HG03558 (cell line): ENCODE data around the gene PSMD10.

Source experiments
- ATAC-seq: cut with Tn5 transposase; IDR thresholded peaks from one replicate; pipeline ENCODE4 v1.9.1; 2021; ENCODE audit warnings: moderate number of reproducible peaks; ENCODE audit not compliant: unreplicated experiment; ENCODE audit errors: extremely low read depth

PSMD10 gene

DNA sequence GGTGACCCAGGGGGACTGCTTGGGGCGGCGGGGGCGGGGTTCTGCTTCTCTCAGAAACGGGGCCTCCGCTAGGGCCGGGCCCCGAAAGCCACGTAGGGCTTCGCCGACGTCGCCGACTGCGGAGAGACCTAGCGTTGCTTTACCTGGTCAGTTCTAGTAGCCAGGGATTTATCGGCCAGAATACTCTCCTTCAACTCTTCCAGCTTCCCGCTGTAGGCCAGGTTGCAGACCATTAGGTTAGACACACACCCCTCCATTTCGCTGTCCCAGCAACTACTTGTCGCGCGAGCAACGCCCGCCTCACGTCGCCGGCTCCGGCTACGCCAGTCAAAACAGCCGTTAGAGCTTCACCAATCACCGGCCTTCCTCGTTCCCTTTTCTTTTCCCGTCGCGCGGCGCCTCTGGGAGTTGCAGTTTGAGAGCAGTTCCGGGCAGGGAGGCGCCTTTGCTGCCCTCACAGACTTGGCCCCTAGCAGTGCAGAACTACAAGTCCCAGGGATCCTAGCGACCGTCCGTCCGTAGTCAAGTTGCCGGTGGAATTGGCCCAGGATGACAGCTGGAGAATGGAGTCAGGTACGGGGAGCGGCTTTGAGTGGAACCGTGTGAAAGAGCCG lies at the start of gene PSMD10, which contains the start of gene ATG4A:
Gene PSMD10 (minus strand): TSS at position 279 of the 614 bp plus-strand sequence. CDS start 22 bp downstream, at position 257.
Gene ATG4A (plus strand): TSS at position 515 of the 614 bp plus-strand sequence. CDS start 49 bp downstream, at position 564.
- ATAC-seq = peak; percentile 93

DNA sequence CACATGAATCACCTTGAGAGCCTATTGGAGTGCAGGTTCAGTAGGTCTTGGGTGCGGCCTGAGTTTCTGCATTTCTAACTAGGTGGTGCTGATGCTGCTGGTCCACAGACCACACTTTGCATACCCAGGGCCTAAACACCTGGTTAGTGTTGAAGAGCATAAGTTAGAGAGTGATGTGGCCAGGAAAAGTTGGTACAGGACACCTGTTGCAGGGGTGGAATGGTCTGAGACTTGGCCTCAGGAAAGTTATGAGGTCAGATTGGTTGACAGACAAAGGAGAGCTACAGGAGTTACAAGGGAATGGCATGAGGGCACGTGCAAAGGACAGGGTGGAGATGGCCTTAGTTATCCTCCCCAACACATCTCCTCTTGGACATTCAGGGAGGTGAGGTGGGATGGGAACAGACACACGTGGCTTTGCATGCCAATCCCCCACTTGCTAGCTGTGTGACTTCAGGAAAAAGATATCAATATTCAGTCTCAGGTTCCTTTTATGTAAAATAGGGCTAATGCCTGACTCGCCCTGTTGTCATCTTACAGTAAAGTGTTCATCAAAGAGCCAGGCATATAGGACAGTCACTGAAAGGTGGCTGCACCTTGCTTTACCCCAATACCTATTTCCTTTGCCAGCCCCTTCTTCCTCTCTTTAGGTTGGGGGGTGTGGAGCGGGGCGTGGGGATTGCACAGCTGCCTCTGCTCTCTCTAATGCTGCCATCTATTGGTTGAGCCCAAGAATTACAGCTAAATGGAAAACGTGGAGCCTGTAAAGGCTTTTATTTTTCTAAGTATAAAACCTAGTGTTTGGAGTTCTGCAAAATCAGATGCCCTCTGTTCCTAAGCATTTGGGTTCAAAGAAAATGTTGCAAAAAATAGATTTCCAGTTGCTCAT lies 47.7 kb upstream of the PSMD10 start:
- ATAC-seq = no peak

- no peak for ATAC-seq
Measured at GRCh38 chrX:108134724-108135123, 43.4 kb upstream of the PSMD10 start.

- ATAC-seq = no peak
Measured at GRCh38 chrX:108132876-108133275, 41.5 kb upstream of the PSMD10 start.

GRCh38 chrX:108132034-108132433 lies 40.7 kb upstream of the PSMD10 start:
- ATAC-seq = no peak

DNA sequence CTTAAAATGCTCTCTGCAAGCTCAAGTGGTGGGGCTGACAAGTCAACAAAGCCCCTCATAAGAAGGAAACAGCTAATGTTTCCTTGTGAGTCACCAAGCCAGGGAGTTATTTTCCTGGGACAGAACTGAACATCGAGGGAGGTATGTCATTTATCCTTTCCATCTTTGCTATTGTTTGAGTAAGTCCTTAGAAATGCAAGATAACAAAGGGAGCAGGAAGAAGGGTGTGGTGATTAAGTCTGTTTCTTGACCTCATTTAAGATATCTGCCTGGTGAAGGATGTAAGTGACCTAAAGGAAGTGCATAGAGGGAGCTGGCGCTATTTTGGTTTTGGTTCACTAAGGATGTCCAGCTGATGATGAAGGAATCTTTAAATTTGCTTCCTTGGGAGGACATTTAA lies 40.1 kb upstream of the PSMD10 start:
- ATAC-seq = no peak

- no peak for ATAC-seq
Measured at GRCh38 chrX:108130889-108131288, 39.5 kb upstream of the PSMD10 start.

DNA sequence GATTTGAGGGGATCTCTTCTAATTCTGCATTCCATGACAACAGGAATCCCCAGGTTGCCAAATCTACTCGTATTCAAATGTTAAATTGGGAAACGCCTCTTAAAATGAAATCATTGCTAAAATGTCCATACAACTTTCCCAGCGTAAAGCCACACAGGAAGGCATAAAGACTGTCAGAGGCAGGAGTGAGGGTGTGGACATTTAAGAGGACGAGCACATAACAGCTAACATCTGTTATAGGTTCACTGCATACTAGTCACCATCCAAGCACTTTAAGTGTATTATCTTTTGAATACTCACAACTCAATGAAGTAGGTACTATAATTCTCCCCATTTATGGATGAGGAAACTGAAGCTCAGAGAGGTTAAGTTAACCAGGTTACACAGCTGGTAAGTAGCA lies 35.8 kb upstream of the PSMD10 start:
- no peak for ATAC-seq

- ATAC-seq = no peak
Measured at GRCh38 chrX:108126661-108127060, 35.3 kb upstream of the PSMD10 start.

DNA sequence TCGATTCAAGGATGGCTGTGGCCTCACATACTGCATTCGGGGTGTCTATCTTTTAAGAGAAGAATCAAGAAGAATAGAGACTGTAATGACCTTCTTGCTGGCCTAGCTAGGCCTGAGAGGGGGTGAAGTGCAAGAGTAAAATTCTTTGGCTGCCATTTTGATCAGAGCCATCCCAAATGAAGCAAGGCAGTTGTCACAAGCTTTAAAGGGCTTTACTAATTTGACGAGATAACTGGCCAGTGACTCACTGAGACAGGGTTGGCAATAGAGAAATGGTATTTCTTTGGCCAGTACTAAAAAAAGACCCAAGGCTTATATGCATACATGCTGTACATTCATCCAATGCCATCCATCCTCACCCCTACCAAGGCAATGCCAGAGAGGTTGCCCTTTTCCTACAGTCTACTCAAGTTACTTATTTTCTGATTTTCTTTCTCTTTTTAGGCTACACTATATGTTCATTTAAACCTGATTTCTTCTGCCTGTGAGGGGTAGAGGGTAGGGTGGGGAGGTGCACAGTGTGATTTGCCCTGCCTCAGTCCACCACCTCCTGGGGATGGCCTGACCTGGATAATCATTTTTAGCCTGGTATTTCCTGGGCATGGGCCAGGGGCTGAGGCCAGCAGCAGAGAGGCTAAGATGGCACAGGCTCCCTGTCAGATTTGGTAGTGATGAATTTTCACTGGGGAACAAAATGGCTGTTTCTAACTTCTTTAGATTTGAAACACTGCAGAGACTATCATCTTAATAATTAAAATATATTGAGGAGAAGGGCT lies 32.4 kb upstream of the PSMD10 start:
- ATAC-seq = no peak

GRCh38 chrX:108122748-108123147 lies 31.4 kb upstream of the PSMD10 start:
- no peak for ATAC-seq

GRCh38 chrX:108121291-108121690 lies 29.9 kb upstream of the PSMD10 start:
- ATAC-seq = no peak

- no peak for ATAC-seq
Measured at GRCh38 chrX:108117988-108118387, 26.6 kb upstream of the PSMD10 start.

DNA sequence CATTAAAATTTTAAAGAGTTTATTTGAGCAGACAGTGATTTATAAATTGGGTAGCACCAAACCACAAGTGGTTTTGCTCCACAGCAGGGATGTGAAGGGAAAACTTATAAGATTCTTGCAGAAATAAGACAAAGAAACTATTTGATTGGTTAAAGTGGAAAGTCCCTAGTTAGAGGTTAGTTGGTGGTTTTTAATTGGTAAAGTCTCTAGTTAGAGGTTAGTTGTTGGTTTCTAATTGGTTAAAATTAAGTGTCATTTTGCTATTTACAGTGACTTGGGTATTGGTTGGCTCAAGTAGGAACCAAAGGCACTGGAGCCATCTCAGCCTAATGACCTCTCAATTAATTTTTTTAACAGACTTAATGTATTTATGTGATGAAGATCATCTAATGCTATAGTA lies 23.2 kb upstream of the PSMD10 start:
- no peak for ATAC-seq

- no peak for ATAC-seq
Measured at GRCh38 chrX:108105473-108105872, 14.1 kb upstream of the PSMD10 start.

DNA sequence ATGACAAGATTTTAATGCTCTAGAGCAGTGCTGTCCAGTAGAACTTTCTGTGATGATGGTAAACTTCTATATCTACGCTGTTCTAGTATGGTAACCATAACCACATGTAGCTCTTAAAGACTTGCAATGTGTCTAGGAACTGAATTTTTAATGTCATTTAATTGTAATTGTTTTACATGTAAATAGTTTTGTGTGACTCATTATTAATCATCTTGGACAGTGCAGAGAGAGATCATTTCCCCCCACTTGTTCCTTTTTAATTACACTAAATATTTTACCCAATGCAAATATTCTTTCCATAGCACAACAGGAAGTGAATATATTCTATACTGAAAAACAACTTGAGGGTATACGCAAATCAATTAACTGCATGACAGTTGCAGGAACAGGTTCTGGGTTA lies 6.0 kb upstream of the PSMD10 start:
- ATAC-seq = no peak

- ATAC-seq = peak; percentile 17
Measured at GRCh38 chrX:108091878-108092291, 543 bp upstream of the PSMD10 start.

DNA sequence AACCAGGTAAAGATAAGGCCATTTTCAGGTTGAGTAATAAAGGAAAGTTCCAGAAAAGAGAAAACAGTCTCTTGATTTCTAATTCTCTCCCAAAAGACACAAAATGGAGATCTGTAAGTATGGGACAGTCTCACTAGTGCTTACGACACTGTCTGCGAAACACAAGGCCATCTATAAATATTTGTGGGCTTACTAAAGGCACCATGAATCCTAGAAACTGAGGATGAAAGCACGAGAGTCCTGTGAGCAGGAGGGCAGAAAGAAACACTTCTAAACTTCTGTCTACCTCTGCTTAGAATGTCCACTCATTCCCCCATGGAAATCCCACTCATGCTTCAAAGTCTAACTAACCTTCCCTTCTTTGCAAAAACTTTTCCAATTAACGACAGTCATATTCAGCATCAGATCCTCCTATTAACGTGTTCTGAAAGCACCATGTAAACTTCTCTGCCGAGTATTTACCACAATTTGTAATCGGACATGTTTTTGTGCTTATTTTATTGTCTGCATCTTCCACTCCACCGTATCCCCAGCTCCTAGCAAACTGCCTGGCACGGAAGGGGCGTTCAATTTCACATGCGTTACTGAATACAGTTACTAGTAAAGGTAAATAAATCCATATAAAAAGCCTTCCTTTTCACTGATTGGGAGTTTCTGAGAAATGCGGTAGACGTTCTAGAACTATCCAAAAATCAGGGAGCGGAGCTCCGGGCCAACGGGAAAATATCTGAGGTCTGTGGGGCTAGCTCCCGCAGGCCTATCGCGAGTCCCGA lies 665 bp downstream of the PSMD10 start:
- no peak for ATAC-seq

DNA sequence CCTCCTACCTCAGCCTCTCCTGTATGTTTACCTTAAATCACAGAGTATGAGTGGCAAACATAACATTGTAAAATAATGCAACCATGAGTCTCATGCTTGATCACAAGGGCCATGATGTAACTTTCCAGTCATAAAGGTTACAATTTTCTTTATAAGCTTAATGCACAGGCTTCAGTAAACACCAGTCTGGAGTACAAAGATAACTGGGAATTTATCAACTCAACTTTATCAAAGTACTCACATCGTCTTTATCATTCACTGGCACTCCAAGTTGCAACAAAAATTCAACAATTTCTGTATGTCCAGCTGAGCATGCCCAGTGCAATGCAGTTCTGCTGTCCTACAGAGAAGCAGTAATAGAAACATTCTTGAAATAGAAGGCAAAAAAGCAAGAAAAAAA lies 2.8 kb downstream of the PSMD10 start:
- ATAC-seq = no peak

GRCh38 chrX:108087792-108088191 lies 3.5 kb downstream of the PSMD10 start:
- no peak for ATAC-seq
